ENCODE measurements around the gene PRTN3.

DNA sequence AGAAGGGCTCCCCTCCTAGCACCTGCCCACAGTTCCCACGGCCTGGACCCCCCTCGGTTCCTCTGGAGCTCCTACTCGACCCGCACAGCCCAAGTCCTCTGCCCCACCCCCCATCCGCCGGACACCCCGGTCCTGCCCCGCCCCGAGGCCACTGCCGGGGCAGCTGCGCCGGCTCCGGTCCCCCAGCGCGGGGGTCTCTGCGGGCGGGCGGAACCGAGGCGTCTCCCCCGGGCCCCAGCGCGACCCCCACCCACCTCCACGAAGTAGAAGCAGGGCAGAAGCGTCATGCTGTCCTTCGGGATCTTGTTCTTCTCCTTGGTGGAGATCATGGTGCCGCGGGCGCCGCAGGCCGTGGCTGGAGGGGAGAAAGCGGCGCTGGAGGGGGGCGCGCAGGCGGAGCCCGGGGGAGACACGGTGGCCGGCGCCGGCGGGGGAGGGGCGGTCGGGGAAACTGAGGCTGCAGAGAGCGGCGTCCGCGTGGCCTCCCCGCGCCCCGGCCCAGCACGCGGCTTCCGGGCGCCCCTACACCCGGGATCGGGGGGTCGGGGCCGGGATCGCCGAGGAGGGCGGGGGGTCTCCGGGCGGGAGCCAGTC lies 19.5 kb upstream of the PRTN3 start:
- TF ChIP-seq, protein P1, sequence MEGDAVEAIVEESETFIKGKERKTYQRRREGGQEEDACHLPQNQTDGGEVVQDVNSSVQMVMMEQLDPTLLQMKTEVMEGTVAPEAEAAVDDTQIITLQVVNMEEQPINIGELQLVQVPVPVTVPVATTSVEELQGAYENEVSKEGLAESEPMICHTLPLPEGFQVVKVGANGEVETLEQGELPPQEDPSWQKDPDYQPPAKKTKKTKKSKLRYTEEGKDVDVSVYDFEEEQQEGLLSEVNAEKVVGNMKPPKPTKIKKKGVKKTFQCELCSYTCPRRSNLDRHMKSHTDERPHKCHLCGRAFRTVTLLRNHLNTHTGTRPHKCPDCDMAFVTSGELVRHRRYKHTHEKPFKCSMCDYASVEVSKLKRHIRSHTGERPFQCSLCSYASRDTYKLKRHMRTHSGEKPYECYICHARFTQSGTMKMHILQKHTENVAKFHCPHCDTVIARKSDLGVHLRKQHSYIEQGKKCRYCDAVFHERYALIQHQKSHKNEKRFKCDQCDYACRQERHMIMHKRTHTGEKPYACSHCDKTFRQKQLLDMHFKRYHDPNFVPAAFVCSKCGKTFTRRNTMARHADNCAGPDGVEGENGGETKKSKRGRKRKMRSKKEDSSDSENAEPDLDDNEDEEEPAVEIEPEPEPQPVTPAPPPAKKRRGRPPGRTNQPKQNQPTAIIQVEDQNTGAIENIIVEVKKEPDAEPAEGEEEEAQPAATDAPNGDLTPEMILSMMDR (IDR thresholded peaks at IDR 0.05 in 2 of 3, conservative IDR thresholded peaks at IDR 0.05 in 1 of 3; ENCODE audit: borderline replicate concordance in 1 of 3, insufficient read depth in 1 of 3, low read depth in 2 of 3, low read length in 2 of 3) = no peak
- TF ChIP-seq POLR2A (IDR thresholded peaks at IDR 0.05; ENCODE audit: borderline replicate concordance, extremely low read depth, insufficient read depth, insufficient read length) (no peak), POLR2AphosphoS5 (IDR thresholded peaks at IDR 0.05; ENCODE audit: low read depth, low read length) (no peak)

All from HCT116 (cell line).